Upper lobe of right lung (tissue), 1 donor: ENCODE data around the gene NPW. TPM values are rescaled to one million over a fixed set of nuclear protein-coding genes. Genes with fewer than 3 reads are reported as not detected.
"Not testable (repeated sequence)": the region's sequence is repeated elsewhere in the genome, so short reads cannot be mapped to it uniquely, and the experiment has no call there.

Source experiments
- ATAC-seq: fragments of 200-7000 bp; cut with Tn5 transposase; one replicate; pipeline ENCODE4 v1.9.1; 2020; ENCODE audit warnings: mild to moderate bottlenecking, moderate library complexity
- DNase-seq: peaks from one replicate; pipeline ENCODE4 v3.0.0-alpha.2; 2020
- H3K27ac ChIP-seq: fragments of 200-600 bp; one replicate; pipeline ENCODE4 v1.8.0; 2022
- H3K27me3 ChIP-seq: fragments of 200-600 bp; one replicate; pipeline ENCODE4 v1.8.0; 2022; ENCODE audit warnings: mild to moderate bottlenecking
- H3K36me3 ChIP-seq: fragments of 200-600 bp; one replicate; pipeline ENCODE4 v1.8.0; 2022
- H3K4me1 ChIP-seq: fragments of 200-600 bp; one replicate; pipeline ENCODE4 v1.8.0; 2022
- H3K4me3 ChIP-seq: fragments of 200-600 bp; one replicate; pipeline ENCODE4 v1.8.0; 2022; ENCODE audit warnings: mild to moderate bottlenecking
- H3K9me3 ChIP-seq: fragments of 200-600 bp; one replicate; pipeline ENCODE4 v1.8.0; 2022
- CTCF ChIP-seq: fragments of 200-600 bp; IDR thresholded peaks from one replicate; pipeline ENCODE4 v1.8.0; 2022; ENCODE audit warnings: antibody characterized with exemption
- intact Hi-C: fragments of 100-400 bp; cut with DNase I; formaldehyde crosslinking; loops from one replicate; pipeline ENCODE4 v1.11.0; 2022
- total RNA-seq: library from RNA; stranded (reverse); fragmentation: NEBNext Ultra II Directional; extraction: Animal tissue kit (Norgen Biotek cat#: 25700); gene quantifications from one replicate; pipeline ENCODE4 v1.2.1, GENCODE V29; 2021
- donor health status: DM: no; HTN: yes; CAD: no; lungs with severe emphysema.

NPW gene
- total RNA-seq, 1 donor from 2014 or later = not detected

DNA sequence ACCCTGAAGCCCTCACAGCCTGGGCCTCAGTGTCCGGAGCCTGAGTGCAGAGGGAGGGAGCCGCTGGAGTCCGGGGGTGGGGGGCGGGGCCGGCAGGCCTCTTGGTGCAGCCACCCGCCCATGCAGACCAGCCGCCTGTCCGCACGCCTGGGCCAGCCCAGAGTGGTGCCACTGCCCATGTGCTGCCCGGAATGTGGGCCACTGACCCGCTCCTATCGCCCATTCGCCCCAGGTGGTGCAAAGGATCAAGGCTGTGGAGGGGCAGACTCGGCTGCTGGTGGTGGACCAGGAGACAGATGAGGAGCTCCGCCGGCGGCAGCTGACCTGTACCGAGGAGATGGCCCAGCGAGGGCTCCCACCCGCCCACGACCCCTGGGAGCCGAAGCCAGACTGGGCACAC lies 9.8 kb downstream of the NPW start:
- Histone ChIP-seq H3K27me3 (no peaks in the 10 kb centered on the region), H3K36me3 (peaks cover 26% of the 10 kb centered on the region), H3K27ac (peak overlapping the region; percentile 66), H3K4me3 (peak overlapping the region; percentile 72), H3K9me3 (no peaks in the 10 kb centered on the region), H3K4me1 (peaks cover 56% of the 10 kb centered on the region)
- ATAC-seq (no peak), DNase-seq (no peak)
- intact Hi-C loops = no loop called here
- TF ChIP-seq CTCF = no peak

DNA sequence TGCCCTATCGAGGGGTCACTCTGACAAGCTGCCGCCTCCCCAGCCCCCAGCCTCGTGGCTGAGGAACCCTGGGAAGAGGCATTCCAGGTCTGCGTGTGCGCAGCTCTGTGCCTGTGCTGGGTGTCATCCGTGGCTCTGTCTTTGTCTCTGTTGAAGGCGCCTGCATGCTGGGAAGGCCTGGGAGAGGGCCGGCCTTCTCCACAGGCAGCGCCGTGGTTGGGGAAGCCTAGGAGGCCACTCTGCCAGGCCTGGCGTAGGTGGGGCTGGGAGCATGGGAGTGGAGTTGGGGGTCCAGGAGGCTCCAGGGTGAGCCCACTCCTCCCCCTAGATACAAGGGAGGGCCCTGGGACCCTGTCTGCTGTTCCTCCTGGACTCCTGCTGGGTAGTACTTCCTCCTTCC lies 10.5 kb downstream of the NPW start:
- no peaks in the 10 kb centered on the region for H3K9me3 ChIP-seq
- H3K4me3 ChIP-seq = peak overlapping the region; percentile 72
- peaks cover 26% of the 10 kb centered on the region for H3K36me3 ChIP-seq
- ATAC-seq (no peak), DNase-seq (no peak)
- no peaks in the 10 kb centered on the region for H3K27me3 ChIP-seq
- intact Hi-C loops = no loop called here
- H3K4me1 ChIP-seq = peaks cover 59% of the 10 kb centered on the region
- peak overlapping the region; percentile 66 for H3K27ac ChIP-seq
- TF ChIP-seq CTCF = no peak

DNA sequence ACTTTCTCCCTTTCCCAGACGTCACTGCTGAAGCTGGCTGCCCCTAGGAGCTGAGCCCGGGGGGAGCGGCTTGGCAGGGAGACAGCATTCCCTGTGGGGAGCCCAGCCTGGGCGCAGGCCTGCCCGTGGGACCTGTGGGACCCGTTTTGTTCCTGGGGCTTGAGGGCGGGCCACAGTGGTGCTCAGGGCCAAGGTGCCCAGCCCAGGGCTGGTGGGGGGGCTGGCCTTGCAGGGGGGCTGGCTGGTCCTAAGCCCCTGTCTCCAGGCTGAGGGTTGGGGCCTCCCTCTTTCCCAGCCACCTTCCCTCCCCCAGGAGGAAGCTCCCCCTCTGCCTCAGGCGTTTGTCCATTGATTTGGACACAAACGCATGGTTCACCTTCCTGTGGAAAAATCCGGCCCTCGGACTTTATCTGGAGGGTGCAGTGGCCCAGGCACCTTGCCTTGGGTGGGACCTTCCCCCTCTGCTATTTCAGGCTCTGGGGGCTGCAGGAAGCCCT lies 11.5 kb downstream of the NPW start:
- TF ChIP-seq CTCF = no peak
- no peaks in the 10 kb centered on the region for H3K27me3 ChIP-seq
- peaks cover 61% of the 10 kb centered on the region for H3K4me1 ChIP-seq
- intact Hi-C loops = no loop called here
- ATAC-seq = no peak
- H3K27ac ChIP-seq = peak overlapping the region; percentile 93
- H3K4me3 ChIP-seq = peak overlapping the region; percentile 72
- H3K36me3 ChIP-seq = peaks cover 26% of the 10 kb centered on the region
- no peaks in the 10 kb centered on the region for H3K9me3 ChIP-seq
- peak; percentile 71 for DNase-seq

- no peaks in the 10 kb centered on the region for H3K27me3 ChIP-seq
- H3K27ac ChIP-seq = peak overlapping the region; percentile 93
- ATAC-seq = no peak
- H3K36me3 ChIP-seq = peaks cover 34% of the 10 kb centered on the region
- peaks cover 71% of the 10 kb centered on the region for H3K4me1 ChIP-seq
- no peak for TF ChIP-seq CTCF
- DNase-seq = no peak
- intact Hi-C loops = no loop called here
- peak overlapping the region; percentile 56 for H3K4me3 ChIP-seq
- no peaks in the 10 kb centered on the region for H3K9me3 ChIP-seq
Observed at GRCh38 chr16:2032285-2033056, 12.9 kb downstream of the NPW start.

DNA sequence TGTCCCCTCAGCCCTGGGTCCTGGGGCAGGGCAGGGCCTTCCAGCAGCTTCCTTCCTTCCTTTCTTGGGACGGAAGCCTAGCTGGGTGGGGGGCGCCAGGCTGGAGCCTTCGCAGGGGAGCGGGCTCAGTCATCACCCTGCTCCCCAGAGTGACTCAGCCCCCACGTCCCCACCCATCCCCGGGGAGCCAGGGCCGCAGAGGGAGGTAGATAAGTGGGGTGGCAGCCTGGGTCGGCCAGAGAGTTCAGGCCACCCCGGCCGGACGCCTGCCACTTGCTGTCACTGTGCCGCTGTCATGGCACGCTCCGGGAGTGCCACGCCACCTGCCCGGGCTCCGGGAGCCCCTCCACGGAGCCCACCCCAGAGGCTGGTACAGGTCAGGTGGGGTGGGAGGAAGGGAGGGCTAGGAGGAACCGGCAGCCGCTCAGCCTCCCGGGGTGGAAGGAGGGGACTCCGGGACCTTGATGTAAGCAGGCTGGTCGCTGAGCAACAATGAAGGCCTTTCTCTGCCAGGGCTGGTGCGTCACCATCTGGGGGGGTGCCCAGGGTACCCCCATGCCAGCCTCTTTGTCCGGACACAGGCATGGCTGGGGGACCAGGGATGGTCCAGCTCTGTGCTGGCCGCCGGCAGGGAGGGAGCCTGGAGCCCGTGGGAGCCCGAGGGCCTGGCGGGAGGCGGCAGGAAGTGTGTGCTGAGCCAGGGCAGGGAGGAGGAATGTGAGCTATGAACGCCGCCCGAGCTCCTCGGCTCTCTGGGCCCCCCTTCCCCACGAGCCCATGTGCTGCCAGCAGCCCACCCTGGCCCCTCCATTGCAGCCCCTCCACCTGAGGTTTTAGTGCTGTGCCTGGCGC lies 13.7 kb downstream of the NPW start:
- intact Hi-C loops = no loop called here
- H3K9me3 ChIP-seq = no peaks in the 10 kb centered on the region
- ATAC-seq (peak; percentile 54), DNase-seq (peak; percentile 78)
- peaks cover 72% of the 10 kb centered on the region for H3K4me1 ChIP-seq
- H3K4me3 ChIP-seq = peak overlapping the region; percentile 56
- no peaks in the 10 kb centered on the region for H3K27me3 ChIP-seq
- H3K36me3 ChIP-seq = peaks cover 39% of the 10 kb centered on the region
- TF ChIP-seq CTCF = no peak
- peak overlapping the region; percentile 93 for H3K27ac ChIP-seq

- intact Hi-C loops, H3K27me3 ChIP-seq, ATAC-seq, DNase-seq, H3K9me3 ChIP-seq: not testable (repeated sequence)
- peak overlapping the region; percentile 94 for H3K27ac ChIP-seq
- peaks cover 39% of the 10 kb centered on the region for H3K36me3 ChIP-seq
- peaks cover 76% of the 10 kb centered on the region for H3K4me1 ChIP-seq
- H3K4me3 ChIP-seq = peak overlapping the region; percentile 56
Observed at GRCh38 chr16:2033909-2034695, 14.5 kb downstream of the NPW start.
